Activated naive CD8-positive, alpha-beta T cell (primary cell): ENCODE measurements around the gene SOWAHD.
A peak's percentile ranks its signal among the peaks of the same experiment; 100 is the strongest.
"Not testable (repeated sequence)": the region's sequence is repeated elsewhere in the genome, so short reads cannot be mapped to it uniquely, and the experiment has no call there.

Experiments
- H3K27ac Mint-ChIP-seq: one replicate; pipeline ENCODE4 v1.8.0; 2021; ENCODE audit warnings: mixed read lengths
- H3K27me3 Mint-ChIP-seq: one replicate; pipeline ENCODE4 v1.8.0; 2021; ENCODE audit warnings: mixed read lengths
- H3K36me3 Mint-ChIP-seq: one replicate; pipeline ENCODE4 v1.8.0; 2021; ENCODE audit warnings: mixed read lengths
- H3K4me1 Mint-ChIP-seq: one replicate; pipeline ENCODE4 v1.8.0; 2021; ENCODE audit warnings: low read depth, mixed read lengths
- H3K4me3 Mint-ChIP-seq: one replicate; pipeline ENCODE4 v1.8.0; 2021; ENCODE audit warnings: mild to moderate bottlenecking, mixed read lengths
- H3K9me3 Mint-ChIP-seq: one replicate; pipeline ENCODE4 v1.8.0; 2021; ENCODE audit warnings: low read depth, mixed read lengths

The SOWAHD gene

DNA sequence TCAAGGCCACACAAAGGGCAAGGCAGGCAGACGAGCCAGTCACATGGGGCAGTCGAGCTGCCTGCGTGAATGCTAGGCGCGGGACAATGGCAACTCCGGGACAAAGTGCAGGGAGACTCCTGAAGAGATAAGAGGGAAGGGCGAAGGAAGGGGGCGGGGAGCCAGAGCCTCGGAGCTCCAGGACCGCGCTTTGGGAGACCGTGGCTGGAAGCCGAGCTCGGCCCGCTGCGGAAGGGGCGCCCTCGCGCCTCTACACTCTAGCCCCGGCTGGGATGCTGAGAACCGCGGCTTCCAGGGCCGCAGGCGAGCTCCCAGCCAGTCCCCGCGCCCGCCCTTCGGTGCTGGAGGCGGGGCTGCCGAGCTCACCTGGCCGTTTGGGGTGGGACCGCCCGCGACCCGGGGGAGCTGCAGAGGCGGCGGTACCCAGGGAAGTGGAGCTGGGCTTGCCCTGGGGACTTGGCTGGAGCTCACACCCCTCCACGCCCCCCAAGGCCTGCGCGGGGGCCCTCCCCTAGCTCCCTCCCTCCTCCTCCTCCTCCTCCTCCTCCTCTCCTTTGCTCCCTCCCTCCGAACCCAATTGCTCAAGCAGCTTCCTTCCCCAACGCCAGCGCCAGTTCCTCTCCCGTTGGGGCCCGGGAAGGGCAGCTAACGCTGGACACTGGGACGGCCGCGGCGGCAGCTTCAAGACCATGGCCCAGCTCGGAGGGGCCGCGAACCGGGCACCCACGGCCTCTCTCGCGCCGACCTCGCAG lies at the start of gene SOWAHD:
SOWAHD (plus strand) TSS at position 610 of the 752 bp plus-strand sequence; CDS start at position 690, 80 bp downstream.
- Mint-ChIP-seq H3K27me3 (no peaks in the 10 kb centered on the region), H3K9me3 (no peaks in the 10 kb centered on the region), H3K4me1 (peaks cover 49% of the 10 kb centered on the region)

GRCh38 chrX:119708936-119709335 lies 49.5 kb upstream of the SOWAHD start:
- Mint-ChIP-seq H3K4me3 (no peak overlapping the region), H3K27ac (no peak overlapping the region), H3K9me3 (no peaks in the 10 kb centered on the region), H3K4me1 (peaks cover 3% of the 10 kb centered on the region), H3K36me3 (no peaks in the 10 kb centered on the region), H3K27me3 (no peaks in the 10 kb centered on the region)

More for the DNA sequence above, at the start of gene SOWAHD:
- H3K27ac Mint-ChIP-seq = peak within 1 kb of the TSS; percentile 95
- H3K4me3 Mint-ChIP-seq = peak within 1 kb of the TSS; percentile 82
- H3K36me3 Mint-ChIP-seq = no peaks in the 10 kb centered on the region

GRCh38 chrX:119709630-119710029 lies 48.8 kb upstream of the SOWAHD start:
- Mint-ChIP-seq H3K27ac (no peak overlapping the region), H3K36me3 (no peaks in the 10 kb centered on the region), H3K9me3 (no peaks in the 10 kb centered on the region), H3K27me3 (no peaks in the 10 kb centered on the region), H3K4me3 (no peak overlapping the region), H3K4me1 (peaks cover 1% of the 10 kb centered on the region)

DNA sequence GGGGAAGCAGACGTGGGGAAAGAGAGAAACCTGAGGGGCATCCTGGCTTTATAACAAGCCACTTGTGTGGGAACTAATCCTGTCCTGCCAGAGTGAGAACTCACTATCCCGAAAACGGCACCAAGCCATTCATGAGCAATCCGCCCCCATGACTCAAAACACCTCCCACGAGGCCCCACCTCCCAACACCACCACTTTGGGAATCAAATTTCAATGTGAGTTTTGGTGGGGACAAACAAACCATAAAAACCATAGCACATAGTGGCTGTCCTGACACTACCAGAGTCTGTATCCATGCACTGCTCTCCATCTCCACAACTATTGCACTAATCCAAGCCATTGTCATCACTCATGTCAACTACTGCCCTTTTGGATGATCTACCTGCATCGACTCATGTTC lies 36.9 kb upstream of the SOWAHD start:
- no peaks in the 10 kb centered on the region for H3K27me3 Mint-ChIP-seq
- H3K9me3 Mint-ChIP-seq = no peaks in the 10 kb centered on the region
- no peaks in the 10 kb centered on the region for H3K36me3 Mint-ChIP-seq
- H3K27ac Mint-ChIP-seq = no peak overlapping the region
- H3K4me3 Mint-ChIP-seq = no peak overlapping the region
- H3K4me1 Mint-ChIP-seq = no peaks in the 10 kb centered on the region

- Mint-ChIP-seq H3K4me1 (peaks cover 3% of the 10 kb centered on the region), H3K27me3 (no peaks in the 10 kb centered on the region), H3K27ac (no peak overlapping the region), H3K36me3 (no peaks in the 10 kb centered on the region), H3K9me3 (no peaks in the 10 kb centered on the region), H3K4me3 (no peak overlapping the region)
Measured at GRCh38 chrX:119721926-119722325, 36.5 kb upstream of the SOWAHD start.

GRCh38 chrX:119726900-119727555 lies 31.4 kb upstream of the SOWAHD start:
- peak overlapping the region; percentile 68 for H3K4me3 Mint-ChIP-seq
- H3K9me3 Mint-ChIP-seq = no peaks in the 10 kb centered on the region
- peak overlapping the region; percentile 66 for H3K27ac Mint-ChIP-seq
- H3K4me1 Mint-ChIP-seq = peaks cover 9% of the 10 kb centered on the region
- H3K36me3 Mint-ChIP-seq = no peaks in the 10 kb centered on the region
- no peaks in the 10 kb centered on the region for H3K27me3 Mint-ChIP-seq

DNA sequence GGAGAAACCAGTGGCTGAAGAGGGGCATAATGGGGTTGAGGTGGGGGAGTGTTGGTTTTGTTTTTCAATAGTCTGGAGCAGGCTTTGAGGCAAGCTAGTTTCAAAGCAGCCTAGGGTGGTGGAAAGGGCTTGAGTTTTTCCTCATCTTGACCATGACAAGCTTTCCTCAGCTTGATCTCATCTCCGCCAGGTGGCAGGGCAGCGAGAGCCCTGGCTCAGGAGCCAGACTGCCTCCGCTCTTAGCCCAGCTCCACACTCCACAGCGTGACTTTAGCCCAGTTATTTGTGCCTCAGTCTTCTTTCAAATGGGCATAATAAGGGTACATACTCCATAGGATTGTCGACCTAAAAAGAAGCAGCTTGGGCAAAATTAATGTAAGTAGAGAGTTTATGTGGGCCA lies 29.9 kb upstream of the SOWAHD start:
- H3K36me3 Mint-ChIP-seq = no peaks in the 10 kb centered on the region
- no peak overlapping the region for H3K4me3 Mint-ChIP-seq
- no peaks in the 10 kb centered on the region for H3K9me3 Mint-ChIP-seq
- no peaks in the 10 kb centered on the region for H3K27me3 Mint-ChIP-seq
- peaks cover 9% of the 10 kb centered on the region for H3K4me1 Mint-ChIP-seq
- no peak overlapping the region for H3K27ac Mint-ChIP-seq

- H3K27ac Mint-ChIP-seq = no peak overlapping the region
- no peaks in the 10 kb centered on the region for H3K27me3 Mint-ChIP-seq
- no peaks in the 10 kb centered on the region for H3K9me3 Mint-ChIP-seq
Measured at GRCh38 chrX:119729408-119730201, 28.8 kb upstream of the SOWAHD start.

DNA sequence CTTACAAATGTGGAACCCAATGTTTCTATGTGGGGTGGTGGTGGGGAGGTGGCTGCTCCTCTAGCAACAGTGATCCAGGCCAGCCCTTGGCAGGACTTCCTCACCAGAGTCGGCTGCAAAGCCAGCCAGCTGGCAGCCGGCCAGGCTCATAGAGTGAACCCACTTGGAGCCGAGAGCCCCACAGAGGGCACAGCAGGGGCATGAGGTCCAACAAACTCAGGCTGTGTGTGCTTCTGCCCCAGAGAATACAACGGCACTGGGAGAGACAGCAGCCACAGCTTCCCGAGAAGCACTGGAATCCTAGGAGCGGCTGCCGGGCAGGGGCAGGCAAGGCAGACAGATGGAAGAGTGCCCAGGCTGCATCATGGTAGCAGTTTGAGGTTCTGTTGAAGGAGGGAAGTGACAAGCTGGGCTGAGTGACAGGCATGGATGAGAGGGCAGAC lies 23.5 kb upstream of the SOWAHD start:
- no peak overlapping the region for H3K4me3 Mint-ChIP-seq
- H3K4me1 Mint-ChIP-seq = peaks cover 1% of the 10 kb centered on the region
- no peaks in the 10 kb centered on the region for H3K9me3 Mint-ChIP-seq
- no peak overlapping the region for H3K27ac Mint-ChIP-seq
- no peaks in the 10 kb centered on the region for H3K27me3 Mint-ChIP-seq
- H3K36me3 Mint-ChIP-seq = no peaks in the 10 kb centered on the region

More at GRCh38 chrX:119729408-119730201, 28.8 kb upstream of the SOWAHD start:
- Mint-ChIP-seq H3K4me1 (peaks cover 9% of the 10 kb centered on the region), H3K4me3 (no peak overlapping the region), H3K36me3 (no peaks in the 10 kb centered on the region)

- Mint-ChIP-seq H3K9me3 (no peaks in the 10 kb centered on the region), H3K27me3 (no peaks in the 10 kb centered on the region), H3K4me3 (no peak overlapping the region), H3K27ac (no peak overlapping the region), H3K4me1 (peaks cover 1% of the 10 kb centered on the region), H3K36me3 (no peaks in the 10 kb centered on the region)
Measured at GRCh38 chrX:119735467-119735866, 22.9 kb upstream of the SOWAHD start.

- Mint-ChIP-seq H3K9me3 (no peaks in the 10 kb centered on the region), H3K4me3 (no peak overlapping the region), H3K27ac (no peak overlapping the region), H3K36me3 (no peaks in the 10 kb centered on the region), H3K4me1 (no peaks in the 10 kb centered on the region), H3K27me3 (no peaks in the 10 kb centered on the region)
Measured at GRCh38 chrX:119736206-119736764, 22.1 kb upstream of the SOWAHD start.

- Mint-ChIP-seq H3K4me3 (no peak overlapping the region), H3K36me3 (no peaks in the 10 kb centered on the region), H3K9me3 (no peaks in the 10 kb centered on the region), H3K27ac (no peak overlapping the region), H3K4me1 (no peaks in the 10 kb centered on the region), H3K27me3 (no peaks in the 10 kb centered on the region)
Measured at GRCh38 chrX:119738742-119739141, 19.6 kb upstream of the SOWAHD start.

DNA sequence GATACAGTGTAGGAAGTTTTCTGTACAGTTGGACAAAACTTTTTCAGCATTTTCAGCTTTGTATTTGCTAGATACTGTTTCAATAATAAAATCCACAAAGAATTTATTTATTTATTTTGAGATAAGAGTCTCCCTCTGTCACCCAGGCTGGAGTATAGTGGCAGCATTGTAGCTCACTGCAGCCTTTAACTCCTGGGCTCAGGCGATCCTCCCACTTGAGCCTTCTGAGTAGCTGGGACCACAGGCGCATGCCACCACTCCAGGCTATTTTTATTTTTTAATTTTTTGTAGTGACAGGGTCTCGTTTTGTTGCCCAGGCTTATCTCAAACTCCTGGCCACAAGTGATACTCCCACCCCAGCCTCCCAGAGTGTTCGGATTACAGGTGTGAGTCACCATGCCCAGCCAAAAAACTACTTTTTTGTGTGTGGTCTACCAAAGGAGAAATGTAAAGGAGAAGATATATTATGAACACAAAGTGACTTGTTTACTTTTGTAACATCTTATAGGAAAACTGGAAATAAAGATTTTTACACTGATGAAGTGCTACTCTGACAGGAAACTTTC lies 13.0 kb upstream of the SOWAHD start:
- Mint-ChIP-seq H3K36me3 (no peaks in the 10 kb centered on the region), H3K4me1 (peaks cover 6% of the 10 kb centered on the region), H3K27ac (no peak overlapping the region), H3K9me3 (no peaks in the 10 kb centered on the region), H3K4me3 (no peak overlapping the region), H3K27me3 (no peaks in the 10 kb centered on the region)

DNA sequence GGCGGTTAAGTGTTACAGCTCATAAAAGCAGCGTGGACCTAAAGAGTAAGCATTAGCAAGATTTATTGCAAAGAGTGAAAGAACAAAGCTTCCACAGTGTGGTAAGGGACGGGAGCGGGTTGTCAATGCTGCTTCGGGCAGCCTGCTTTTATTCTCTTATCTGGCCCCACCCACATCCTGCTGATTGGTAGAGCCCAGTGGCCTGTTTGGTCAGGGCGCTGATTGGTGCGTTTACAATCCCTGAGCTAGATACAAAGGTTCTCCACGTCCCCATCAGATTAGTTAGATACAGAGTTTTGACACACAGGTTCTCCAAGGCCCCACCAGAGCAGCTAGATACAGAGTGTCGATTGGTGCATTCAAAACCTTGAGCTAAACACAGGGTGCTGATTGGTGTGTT lies 8.3 kb upstream of the SOWAHD start:
- peak overlapping the region; percentile 46 for H3K27ac Mint-ChIP-seq
- peak overlapping the region; percentile 76 for H3K4me3 Mint-ChIP-seq
- not testable (repeated sequence) for H3K9me3 Mint-ChIP-seq, H3K27me3 Mint-ChIP-seq, H3K36me3 Mint-ChIP-seq
- H3K4me1 Mint-ChIP-seq = peaks cover 21% of the 10 kb centered on the region
